Upper lobe of left lung (tissue), 4 donors: ENCODE measurements around the gene PCMTD2.

ENCODE experiments used
- CTCF ChIP-seq, 6 experiments: fragments of 450-650 bp in 4 of 6; fragments of 200-600 bp in 2 of 6; sonication (generic) in 2 of 6; IDR thresholded peaks; one replicate each; pipeline ENCODE4 v1.5.1; 2016 to 2019; ENCODE audit warnings: antibody characterized with exemption in 6 of 6
- EP300 ChIP-seq, 4 donors: sonication (generic); formaldehyde crosslinking; IDR thresholded peaks; one replicate each; pipeline ENCODE4 v1.5.1; 2017; ENCODE audit warnings: antibody characterized with exemption in 4 of 4, control low read depth in 2 of 4

GRCh38 chr20:64231621-64232550 lies 23.7 kb upstream of the PCMTD2 start:
- no peak for TF ChIP-seq CTCF (IDR thresholded peaks at IDR 0.05)
- no peak for TF ChIP-seq EP300 (IDR thresholded peaks at IDR 0.05)
